MM.1S (cell line): ENCODE data around the gene RAB37.

Source experiments
- DNase-seq: peaks from one replicate; pipeline ENCODE4 v3.0.0-alpha.2; 2015
- H2AFZ ChIP-seq: fragments of 300-600 bp; sonication (generic); 2 replicates; pipeline ENCODE4 v1.6.0; 2016; ENCODE audit warnings: antibody characterized with exemption, low read length
- H3F3A ChIP-seq: fragments of 300-600 bp; sonication (generic); 2 replicates; pipeline ENCODE4 v1.6.1; 2016; ENCODE audit warnings: mild to moderate bottlenecking, antibody characterized with exemption, low read length, moderate library complexity, mixed read lengths; ENCODE audit not compliant: insufficient read depth
- H3K27ac ChIP-seq: fragments of 300-600 bp; sonication (generic); 2 replicates; pipeline ENCODE4 v1.5.1; 2016; ENCODE audit warnings: mild to moderate bottlenecking, low read length
- H3K27me3 ChIP-seq: fragments of 300-600 bp; sonication (generic); replicated peaks from 2 replicates; pipeline ENCODE4 v1.6.0; 2016; ENCODE audit warnings: low read length; ENCODE audit not compliant: insufficient read depth
- H3K36me3 ChIP-seq: fragments of 300-600 bp; sonication (generic); replicated peaks from 2 replicates; pipeline ENCODE4 v1.6.1; 2016; ENCODE audit warnings: mild to moderate bottlenecking, low read length, mixed read lengths; ENCODE audit not compliant: insufficient read depth
- H3K4me1 ChIP-seq: fragments of 300-600 bp; sonication (generic); 2 replicates; pipeline ENCODE4 v1.6.1; 2016; ENCODE audit warnings: low read length, mixed read lengths
- H3K4me2 ChIP-seq: fragments of 300-600 bp; sonication (generic); 2 replicates; pipeline ENCODE4 v1.6.0; 2016; ENCODE audit warnings: low read depth, low read length
- H3K4me3 ChIP-seq: fragments of 300-600 bp; sonication (generic); 2 replicates; pipeline ENCODE4 v1.5.1; 2016; ENCODE audit warnings: low read length, mixed read lengths
- H3K79me2 ChIP-seq: fragments of 300-600 bp; sonication (generic); 2 replicates; pipeline ENCODE4 v1.6.1; 2016; ENCODE audit warnings: mixed run types, low read length, mixed read lengths
- H3K9ac ChIP-seq: fragments of 300-600 bp; sonication (generic); 2 replicates; pipeline ENCODE4 v1.6.1; 2016; ENCODE audit warnings: low read length, mixed read lengths
- H3K9me2 ChIP-seq: fragments of 300-600 bp; sonication (generic); replicated peaks from 2 replicates; pipeline ENCODE4 v1.6.1; 2016; ENCODE audit warnings: mild to moderate bottlenecking, low read length, mixed read lengths; ENCODE audit not compliant: insufficient read depth
- H3K9me3 ChIP-seq: fragments of 300-600 bp; sonication (generic); replicated peaks from 2 replicates; pipeline ENCODE4 v1.6.1; 2016; ENCODE audit warnings: mild to moderate bottlenecking, low read length, mixed read lengths; ENCODE audit not compliant: insufficient read depth
- H4K20me1 ChIP-seq: fragments of 300-600 bp; sonication (generic); 2 replicates; pipeline ENCODE4 v1.6.1; 2016; ENCODE audit warnings: mild to moderate bottlenecking, low read length, moderate library complexity, mixed read lengths; ENCODE audit not compliant: insufficient read depth
- CTCF ChIP-seq: fragments of 300-600 bp; sonication (generic); IDR thresholded peaks from 2 replicates; pipeline ENCODE4 v1.5.1; 2016; ENCODE audit warnings: antibody characterized with exemption, low read length, mixed read lengths
- EZH2 ChIP-seq: fragments of 300-600 bp; sonication (generic); optimal IDR thresholded peaks from 2 replicates; pipeline ENCODE3; 2017; ENCODE audit warnings: low read depth, mild to moderate bottlenecking, antibody characterized with exemption, low read length, mixed read lengths
- EZH2phosphoT487 ChIP-seq: fragments of 300-600 bp; sonication (generic); IDR thresholded peaks from 2 replicates; pipeline ENCODE4 v1.6.1; 2018; ENCODE audit warnings: antibody characterized with exemption, low read length

The RAB37 gene

DNA sequence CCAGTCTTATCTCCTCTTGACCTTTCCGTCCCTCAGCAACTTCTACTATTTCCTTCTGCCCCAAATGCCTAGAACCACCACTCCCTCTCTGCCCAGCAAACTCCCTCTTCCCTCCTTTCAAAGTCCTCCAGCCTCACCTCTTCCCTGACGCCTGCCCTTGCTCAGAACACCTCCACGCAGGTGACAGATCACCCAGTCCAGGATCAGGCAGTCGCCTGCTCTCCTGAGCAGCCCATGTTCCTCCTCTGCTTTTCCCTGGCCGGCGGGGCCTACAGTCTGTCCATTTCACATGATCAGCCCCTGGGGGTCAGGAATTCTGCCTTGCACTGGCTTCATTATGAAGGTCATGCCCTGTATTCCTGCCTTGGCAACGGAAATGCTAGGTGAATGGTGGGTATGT lies 24.8 kb upstream of the RAB37 start:
- no peak overlapping the region for H2AFZ ChIP-seq
- no peaks in the 10 kb centered on the region for H3K36me3 ChIP-seq
- H3K9me3 ChIP-seq: no peaks in the 10 kb centered on the region
- no peak overlapping the region for H3K9ac ChIP-seq
- no peak overlapping the region for H3K27ac ChIP-seq
- H3K4me1 ChIP-seq: no peaks in the 10 kb centered on the region
- H3F3A ChIP-seq: no peaks in the 10 kb centered on the region
- no peaks in the 10 kb centered on the region for H3K9me2 ChIP-seq
- no peaks in the 10 kb centered on the region for H4K20me1 ChIP-seq
- no peak overlapping the region for H3K4me2 ChIP-seq
- DNase-seq: no peak
- H3K79me2 ChIP-seq: no peaks in the 10 kb centered on the region
- TF ChIP-seq EZH2phosphoT487 (no peak), CTCF (no peak), EZH2 (no peak)
- no peak overlapping the region for H3K4me3 ChIP-seq
- H3K27me3 ChIP-seq: no peaks in the 10 kb centered on the region

DNA sequence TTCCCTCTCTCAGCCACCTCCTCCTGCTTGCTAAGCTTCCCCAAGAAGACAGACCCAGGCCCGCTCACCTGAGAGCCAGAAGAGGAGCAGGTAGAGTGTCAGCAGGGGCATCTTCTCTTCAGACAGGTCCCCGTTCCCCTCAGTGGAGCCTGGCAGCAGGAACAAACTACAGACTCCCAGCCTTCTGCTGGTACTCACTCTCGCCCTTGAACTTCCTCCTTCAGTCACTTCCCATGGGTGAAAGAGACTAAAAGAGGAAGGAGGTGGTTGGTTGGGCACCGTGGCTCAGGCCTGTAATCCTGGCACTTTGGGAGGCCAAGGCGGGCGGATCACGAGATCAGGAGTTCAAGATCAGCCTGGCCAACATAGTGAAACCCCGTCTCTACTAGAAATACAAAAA lies 24.3 kb upstream of the RAB37 start, which contains the start of gene CD300LF:
TSS of gene CD300LF (minus strand) at position 168 of the 400 bp plus-strand sequence. CDS start at position 111, 57 bp downstream.
- Histone ChIP-seq H4K20me1 (no peaks in the 10 kb centered on the region), H3K9me3 (no peaks in the 10 kb centered on the region), H3K9me2 (no peaks in the 10 kb centered on the region), H2AFZ (no peak within 1 kb of the TSS), H3K79me2 (no peaks in the 10 kb centered on the region), H3K27ac (no peak within 1 kb of the TSS), H3K36me3 (no peaks in the 10 kb centered on the region), H3K27me3 (no peaks in the 10 kb centered on the region), H3K4me2 (no peak within 1 kb of the TSS), H3K4me3 (no peak within 1 kb of the TSS), H3K4me1 (no peaks in the 10 kb centered on the region), H3K9ac (no peak within 1 kb of the TSS), H3F3A (no peaks in the 10 kb centered on the region)
- DNase-seq: no peak
- no peak for TF ChIP-seq EZH2
- no peak for TF ChIP-seq CTCF
- TF ChIP-seq EZH2phosphoT487: no peak

GRCh38 chr17:74713171-74713755 lies 23.8 kb upstream of the RAB37 start:
- no peaks in the 10 kb centered on the region for H4K20me1 ChIP-seq
- H2AFZ ChIP-seq: no peak overlapping the region
- no peaks in the 10 kb centered on the region for H3K9me2 ChIP-seq
- no peaks in the 10 kb centered on the region for H3F3A ChIP-seq
- H3K4me2 ChIP-seq: no peak overlapping the region
- H3K36me3 ChIP-seq: no peaks in the 10 kb centered on the region
- no peaks in the 10 kb centered on the region for H3K9me3 ChIP-seq
- no peak overlapping the region for H3K4me3 ChIP-seq
- H3K79me2 ChIP-seq: no peaks in the 10 kb centered on the region
- no peak overlapping the region for H3K27ac ChIP-seq
- no peaks in the 10 kb centered on the region for H3K4me1 ChIP-seq
- no peak for DNase-seq
- TF ChIP-seq CTCF (no peak), EZH2phosphoT487 (no peak), EZH2 (no peak)
- H3K9ac ChIP-seq: no peak overlapping the region
- no peaks in the 10 kb centered on the region for H3K27me3 ChIP-seq
